Measurements from ENCODE around the gene CLSTN3.
"Not testable (repeated sequence)": the region's sequence is repeated elsewhere in the genome, so short reads cannot be mapped to it uniquely, and the experiment has no call there.

Gene CLSTN3

GRCh38 chr12:7106082-7106481, 24.1 kb upstream of the CLSTN3 start:
- DNase-seq, result no peak

- DNase-seq, result not testable (repeated sequence)
Observed at GRCh38 chr12:7107181-7107580, 23.0 kb upstream of the CLSTN3 start.

- no peak for DNase-seq
Observed at GRCh38 chr12:7107636-7108002, 22.6 kb upstream of the CLSTN3 start.

- DNase-seq, result peak; percentile 8
Observed at GRCh38 chr12:7108003-7108795, 22.0 kb upstream of the CLSTN3 start.

GRCh38 chr12:7108796-7109571, 21.2 kb upstream of the CLSTN3 start, which contains the start of gene C1RL:
Gene C1RL, minus strand, starts transcription at chr12:7109214. Its CDS starts 34 bp downstream, at chr12:7109180.
- peak; percentile 53 for DNase-seq

GRCh38 chr12:7109572-7109920, 20.6 kb upstream of the CLSTN3 start:
- DNase-seq, result no peak

- DNase-seq, result no peak
Observed at GRCh38 chr12:7110661-7111060, 19.5 kb upstream of the CLSTN3 start.

- DNase-seq, result no peak
Observed at GRCh38 chr12:7112041-7112440, 18.1 kb upstream of the CLSTN3 start.

- peak; percentile 11 for DNase-seq
Observed at GRCh38 chr12:7113389-7113871, 16.7 kb upstream of the CLSTN3 start.

- no peak for DNase-seq
Observed at GRCh38 chr12:7114008-7114407, 16.2 kb upstream of the CLSTN3 start.

GRCh38 chr12:7114851-7115250, 15.3 kb upstream of the CLSTN3 start:
- DNase-seq, result no peak

GRCh38 chr12:7116196-7116595, 14.0 kb upstream of the CLSTN3 start:
- no peak for DNase-seq

GRCh38 chr12:7116916-7117315, 13.3 kb upstream of the CLSTN3 start:
- no peak for DNase-seq

GRCh38 chr12:7117670-7118069, 12.5 kb upstream of the CLSTN3 start:
- no peak for DNase-seq

- no peak for DNase-seq
Observed at GRCh38 chr12:7118881-7119280, 11.3 kb upstream of the CLSTN3 start.

- DNase-seq, result no peak
Observed at GRCh38 chr12:7120166-7120565, 10.0 kb upstream of the CLSTN3 start.

GRCh38 chr12:7121324-7121723, 8.8 kb upstream of the CLSTN3 start:
- no peak for DNase-seq

GRCh38 chr12:7122811-7123769, 7.1 kb upstream of the CLSTN3 start:
- no peak for DNase-seq

- DNase-seq, result no peak
Observed at GRCh38 chr12:7123806-7124522, 6.2 kb upstream of the CLSTN3 start.

GRCh38 chr12:7125632-7126227, 4.4 kb upstream of the CLSTN3 start:
- DNase-seq, result no peak

- DNase-seq, result no peak
Observed at GRCh38 chr12:7127916-7128626, 2.1 kb upstream of the CLSTN3 start.
